Tibial nerve (tissue), 3 donors: ENCODE measurements around the gene FMN1.

Source experiments
- CTCF ChIP-seq, 5 experiments: fragments of 200-600 bp in 3 of 5; fragments of 450-650 bp in 2 of 5; sonication (generic) in 3 of 5; IDR thresholded peaks; one replicate each; pipeline ENCODE4 v1.5.1; 2016 to 2019; ENCODE audit warnings: antibody characterized with exemption in 5 of 5, mild to moderate bottlenecking in 3 of 5, moderate library complexity in 2 of 5
- POLR2A ChIP-seq, 2 donors: fragments of 450-650 bp; IDR thresholded peaks; one replicate each; pipeline ENCODE4 v1.6.1; 2017; ENCODE audit warnings: antibody characterized with exemption in 2 of 2, mild to moderate bottlenecking in 2 of 2, moderate library complexity in 2 of 2

DNA sequence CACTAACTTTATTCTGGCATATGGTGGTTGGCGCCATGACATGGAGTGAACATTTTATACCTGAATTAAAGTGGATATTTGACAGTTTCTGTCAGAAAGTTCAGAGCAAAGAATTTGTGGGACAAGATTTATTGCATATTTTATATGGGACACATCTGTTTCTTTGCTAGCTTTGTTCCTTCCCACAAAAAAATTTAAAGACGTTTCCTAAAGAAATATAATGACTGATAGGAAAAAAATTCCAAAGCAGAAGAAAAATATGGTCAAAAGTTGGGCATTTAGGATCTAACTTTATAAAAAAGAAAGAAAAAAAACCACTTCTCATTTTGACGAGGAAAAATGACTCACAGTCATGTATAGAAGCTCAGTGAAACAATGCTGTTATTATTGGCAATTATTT, 375.1 kb downstream of the FMN1 start:
- TF ChIP-seq POLR2A (IDR thresholded peaks at IDR 0.05) (no peak), CTCF (IDR thresholded peaks at IDR 0.05) (no peak)
